ENCODE results near the gene MEP1A. TPM values are rescaled to one million over a fixed set of nuclear protein-coding genes. Genes with fewer than 3 reads are reported as not detected.
"Not testable (repeated sequence)": the region's sequence is repeated elsewhere in the genome, so short reads cannot be mapped to it uniquely, and the experiment has no call there.

MEP1A gene
- total RNA-seq, 2 donors from 2014 or later, result not detected

GRCh38 chr6:46821458-46821881 is 28.3 kb downstream of the MEP1A start:
- Mint-ChIP-seq H3K4me1 (ENCODE audit: low read depth) (no peaks in the 10 kb centered on the region), H3K27ac (no peak overlapping the region), H3K36me3 (ENCODE audit: insufficient read depth in 2 of 2) (no peaks in the 10 kb centered on the region), H3K9me3 (no peaks in the 10 kb centered on the region), H3K4me3 (no peak overlapping the region), H3K27me3 (ENCODE audit: low read depth) (peaks cover 7% of the 10 kb centered on the region)
- DNase-seq, result no peak
- ATAC-seq (replicated peaks in 1 of 2), result no peak

GRCh38 chr6:46828939-46829338 is 35.8 kb downstream of the MEP1A start:
- Mint-ChIP-seq H3K9me3 (no peaks in the 10 kb centered on the region), H3K36me3 (ENCODE audit: insufficient read depth in 2 of 2) (no peaks in the 10 kb centered on the region), H3K27me3 (ENCODE audit: low read depth) (peaks cover 25% of the 10 kb centered on the region), H3K4me1 (ENCODE audit: low read depth) (no peaks in the 10 kb centered on the region), H3K4me3 (no peak overlapping the region), H3K27ac (no peak overlapping the region)
- ATAC-seq (replicated peaks in 1 of 2) (no peak), DNase-seq (no peak)

GRCh38 chr6:46832816-46833215 is 39.6 kb downstream of the MEP1A start:
- H3K9me3 Mint-ChIP-seq, result no peaks in the 10 kb centered on the region
- no peak for ATAC-seq (replicated peaks in 1 of 2)
- DNase-seq, result no peak
- no peak overlapping the region for H3K4me3 Mint-ChIP-seq
- peaks cover 17% of the 10 kb centered on the region for H3K27me3 Mint-ChIP-seq (ENCODE audit: low read depth)
- H3K4me1 Mint-ChIP-seq (ENCODE audit: low read depth), result no peaks in the 10 kb centered on the region
- H3K36me3 Mint-ChIP-seq (ENCODE audit: insufficient read depth in 2 of 2), result no peaks in the 10 kb centered on the region
- H3K27ac Mint-ChIP-seq, result no peak overlapping the region

GRCh38 chr6:46834257-46834916 is 41.2 kb downstream of the MEP1A start:
- not testable (repeated sequence) for DNase-seq; H3K27ac Mint-ChIP-seq; H3K36me3 Mint-ChIP-seq (ENCODE audit: insufficient read depth in 2 of 2); H3K4me1 Mint-ChIP-seq (ENCODE audit: low read depth); H3K4me3 Mint-ChIP-seq; ATAC-seq (replicated peaks in 1 of 2); H3K9me3 Mint-ChIP-seq
- H3K27me3 Mint-ChIP-seq (ENCODE audit: low read depth), result peaks cover 16% of the 10 kb centered on the region

GRCh38 chr6:46834991-46835390 is 41.8 kb downstream of the MEP1A start:
- H3K36me3 Mint-ChIP-seq (ENCODE audit: insufficient read depth in 2 of 2); H3K4me3 Mint-ChIP-seq; ATAC-seq (replicated peaks in 1 of 2); H3K4me1 Mint-ChIP-seq (ENCODE audit: low read depth); DNase-seq; H3K9me3 Mint-ChIP-seq; H3K27ac Mint-ChIP-seq: not testable (repeated sequence)
- H3K27me3 Mint-ChIP-seq (ENCODE audit: low read depth), result peaks cover 10% of the 10 kb centered on the region

DNA sequence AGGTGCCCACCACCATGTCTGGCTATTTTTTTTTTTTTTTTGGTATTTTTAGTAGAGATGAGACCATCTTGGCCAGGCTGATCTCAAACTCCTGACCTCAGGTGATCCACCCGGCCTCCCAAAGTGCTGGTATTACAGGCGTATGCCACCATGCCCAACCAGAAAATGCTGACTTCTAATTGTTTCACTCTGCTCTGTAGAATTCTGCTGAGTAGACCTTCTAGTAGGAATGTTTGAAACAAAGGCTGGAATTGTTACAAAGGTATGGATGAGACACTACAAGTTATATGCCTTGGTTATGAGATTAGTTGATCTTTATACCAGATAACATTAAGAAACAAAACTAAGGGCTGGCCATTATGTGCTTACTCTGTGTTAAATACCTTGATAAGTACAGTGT is 44.8 kb downstream of the MEP1A start:
- DNase-seq (no peak), ATAC-seq (replicated peaks in 1 of 2) (no peak)
- H3K4me1 Mint-ChIP-seq (ENCODE audit: low read depth), result no peaks in the 10 kb centered on the region
- H3K9me3 Mint-ChIP-seq, result peaks cover 4 to 8% of the 10 kb centered on the region in 2 donors
- H3K4me3 Mint-ChIP-seq, result no peak overlapping the region
- peaks cover 2 to 3% of the 10 kb centered on the region in 2 donors for H3K36me3 Mint-ChIP-seq (ENCODE audit: insufficient read depth in 2 of 2)
- H3K27ac Mint-ChIP-seq, result no peak overlapping the region
- H3K27me3 Mint-ChIP-seq (ENCODE audit: low read depth), result no peaks in the 10 kb centered on the region

DNA sequence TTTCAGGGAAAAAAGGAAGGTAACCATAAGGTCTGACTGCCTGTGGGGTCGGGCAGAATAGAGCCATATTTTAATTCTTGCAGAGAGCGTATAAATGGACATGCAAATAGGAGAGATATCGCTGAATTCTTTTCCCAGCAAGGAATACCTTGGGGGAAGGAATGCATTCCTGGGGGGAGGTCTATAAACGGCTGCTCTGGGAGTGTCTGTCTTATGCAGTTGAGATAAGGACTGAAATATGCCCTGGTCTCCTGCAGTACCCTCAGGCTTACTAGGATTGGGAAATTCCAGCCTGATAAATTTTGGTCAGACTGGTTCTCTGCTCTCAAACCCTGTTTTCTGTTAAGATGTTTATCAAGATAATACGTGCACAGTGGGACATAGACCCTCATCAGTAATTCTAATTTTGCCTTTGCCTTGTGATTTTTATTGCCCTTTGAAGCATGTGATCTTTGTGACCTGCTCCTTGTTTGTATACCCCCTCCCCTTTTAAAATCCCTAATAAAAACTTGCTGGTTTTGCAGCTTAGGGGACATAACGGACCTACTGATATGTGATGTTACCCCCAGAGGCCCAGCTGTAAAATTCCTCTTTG is 49.2 kb downstream of the MEP1A start:
- not testable (repeated sequence) for H3K27ac Mint-ChIP-seq; H3K27me3 Mint-ChIP-seq (ENCODE audit: low read depth); H3K4me3 Mint-ChIP-seq; H3K36me3 Mint-ChIP-seq (ENCODE audit: insufficient read depth in 2 of 2); H3K9me3 Mint-ChIP-seq; H3K4me1 Mint-ChIP-seq (ENCODE audit: low read depth); ATAC-seq (replicated peaks in 1 of 2); DNase-seq

GRCh38 chr6:46845126-46845525 is 51.9 kb downstream of the MEP1A start:
- Mint-ChIP-seq H3K36me3 (ENCODE audit: insufficient read depth in 2 of 2) (peaks cover 2 to 4% of the 10 kb centered on the region in 2 donors), H3K4me3 (no peak overlapping the region), H3K4me1 (ENCODE audit: low read depth) (no peaks in the 10 kb centered on the region), H3K9me3 (peaks cover 4 to 9% of the 10 kb centered on the region in 2 donors), H3K27me3 (ENCODE audit: low read depth) (peaks cover 20% of the 10 kb centered on the region), H3K27ac (no peak overlapping the region)
- ATAC-seq (replicated peaks in 1 of 2), result no peak
- no peak for DNase-seq

GRCh38 chr6:46848684-46849360 is 55.6 kb downstream of the MEP1A start:
- ATAC-seq (replicated peaks in 1 of 2), result peak; percentile 73 to 77
- Mint-ChIP-seq H3K36me3 (ENCODE audit: insufficient read depth in 2 of 2) (no peaks in the 10 kb centered on the region), H3K27me3 (ENCODE audit: low read depth) (peaks cover 39% of the 10 kb centered on the region), H3K4me1 (ENCODE audit: low read depth) (no peaks in the 10 kb centered on the region), H3K27ac (no peak overlapping the region), H3K9me3 (no peaks in the 10 kb centered on the region), H3K4me3 (peak overlapping the region; percentile 45 to 71)
- DNase-seq, result peak; percentile 69 to 78

DNA sequence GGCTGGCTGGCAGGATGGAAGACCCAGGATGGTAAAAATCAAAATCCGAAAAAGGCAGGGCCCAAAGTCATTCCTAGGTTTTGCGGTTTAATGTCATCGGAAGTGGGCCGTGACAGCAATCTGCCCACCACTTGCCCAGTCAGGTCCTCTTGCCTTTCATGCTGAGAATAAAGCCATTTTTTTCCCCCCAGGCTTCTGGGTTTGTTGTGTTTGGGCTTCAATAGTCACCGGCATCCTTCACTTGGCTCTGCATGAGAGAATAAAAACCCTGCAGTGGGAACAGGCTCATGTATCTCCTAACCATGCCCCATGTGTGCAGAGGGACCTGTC is 56.1 kb downstream of the MEP1A start:
- no peaks in the 10 kb centered on the region for H3K36me3 Mint-ChIP-seq (ENCODE audit: insufficient read depth in 2 of 2)
- H3K27me3 Mint-ChIP-seq (ENCODE audit: low read depth), result peaks cover 39% of the 10 kb centered on the region
- H3K4me1 Mint-ChIP-seq (ENCODE audit: low read depth), result no peaks in the 10 kb centered on the region
- DNase-seq (no peak), ATAC-seq (replicated peaks in 1 of 2) (no peak)
- no peak overlapping the region for H3K27ac Mint-ChIP-seq
- H3K4me3 Mint-ChIP-seq, result no peak overlapping the region
- H3K9me3 Mint-ChIP-seq, result no peaks in the 10 kb centered on the region

DNA sequence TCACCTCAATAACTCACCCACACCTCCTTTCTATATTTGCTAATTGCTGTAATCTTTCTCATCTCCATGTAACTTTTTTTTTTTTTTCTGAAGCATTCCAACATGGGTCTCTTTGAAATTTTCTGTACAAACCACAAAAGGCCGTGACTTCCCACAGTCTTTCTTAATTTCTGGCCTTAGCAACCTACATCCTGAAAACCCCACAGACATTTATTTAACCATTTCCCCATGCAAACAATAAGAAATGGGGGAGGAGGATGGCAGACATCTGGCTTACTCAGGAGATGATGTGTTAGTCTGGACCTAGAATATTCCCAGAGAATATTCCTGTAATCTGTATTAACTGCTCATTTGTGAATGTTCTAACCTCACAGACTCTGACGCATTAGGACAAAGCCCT is 57.6 kb downstream of the MEP1A start:
- H3K4me3 Mint-ChIP-seq, result no peak overlapping the region
- H3K27me3 Mint-ChIP-seq (ENCODE audit: low read depth), result peaks cover 39% of the 10 kb centered on the region
- no peaks in the 10 kb centered on the region for H3K9me3 Mint-ChIP-seq
- no peak for ATAC-seq (replicated peaks in 1 of 2)
- H3K4me1 Mint-ChIP-seq (ENCODE audit: low read depth), result no peaks in the 10 kb centered on the region
- H3K27ac Mint-ChIP-seq, result no peak overlapping the region
- DNase-seq, result no peak
- no peaks in the 10 kb centered on the region for H3K36me3 Mint-ChIP-seq (ENCODE audit: insufficient read depth in 2 of 2)

DNA sequence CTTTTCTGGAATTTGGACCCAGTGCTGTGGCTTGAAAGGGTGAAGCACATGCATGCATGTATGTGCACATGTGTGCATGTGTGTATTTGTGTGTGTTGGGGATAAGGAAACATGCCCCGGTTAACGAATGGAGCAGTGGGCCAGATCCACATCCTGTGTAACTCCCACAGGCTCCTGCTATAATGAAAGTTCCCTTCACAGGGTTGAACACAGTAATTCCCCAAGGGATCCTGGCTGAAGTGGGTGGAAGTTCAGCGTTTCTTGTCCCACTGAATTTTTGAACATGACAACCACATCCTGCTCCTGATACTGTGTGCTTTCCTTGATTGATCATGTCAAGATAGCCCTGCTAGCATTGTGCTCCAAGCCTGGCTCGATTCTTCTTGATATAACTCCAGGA is 58.4 kb downstream of the MEP1A start:
- not testable (repeated sequence) for ATAC-seq (replicated peaks in 1 of 2); H3K4me3 Mint-ChIP-seq

GRCh38 chr6:46855966-46856365 is 62.8 kb downstream of the MEP1A start:
- H3K9me3 Mint-ChIP-seq; H3K27ac Mint-ChIP-seq; ATAC-seq (replicated peaks in 1 of 2); H3K4me3 Mint-ChIP-seq; H3K4me1 Mint-ChIP-seq (ENCODE audit: low read depth); H3K36me3 Mint-ChIP-seq (ENCODE audit: insufficient read depth in 2 of 2): not testable (repeated sequence)
- H3K27me3 Mint-ChIP-seq (ENCODE audit: low read depth), result peaks cover 13% of the 10 kb centered on the region
- DNase-seq, result peak; percentile 22 to 27

More for the DNA sequence above, 58.4 kb downstream of the MEP1A start:
- not testable (repeated sequence) for H3K4me1 Mint-ChIP-seq (ENCODE audit: low read depth); H3K36me3 Mint-ChIP-seq (ENCODE audit: insufficient read depth in 2 of 2); DNase-seq; H3K9me3 Mint-ChIP-seq; H3K27ac Mint-ChIP-seq
- peaks cover 39% of the 10 kb centered on the region for H3K27me3 Mint-ChIP-seq (ENCODE audit: low read depth)

Data from activated T-cell treated with anti-CD3 and anti-CD28 coated beads, Interleukin-2, amount 50 U/mL, for 72 hours (primary cell).